Left ventricle myocardium inferior (tissue), 1 donor: ENCODE measurements around the gene ATP5IF1. TPM values are rescaled to one million over a fixed set of nuclear protein-coding genes. Genes with fewer than 3 reads are reported as not detected.

Source experiments
- DNase-seq: peaks from one replicate; pipeline ENCODE4 v3.0.0-alpha.2; 2020
- H3K27ac ChIP-seq: fragments of 200-600 bp; replicated peaks from 2 replicates; pipeline ENCODE4 v1.8.0; 2021
- H3K27me3 ChIP-seq: fragments of 200-600 bp; 2 replicates; pipeline ENCODE4 v1.8.0; 2021; ENCODE audit warnings: low read depth
- H3K36me3 ChIP-seq: fragments of 200-600 bp; 2 replicates; pipeline ENCODE4 v1.8.0; 2021
- H3K4me1 ChIP-seq: fragments of 200-600 bp; 2 replicates; pipeline ENCODE4 v1.8.0; 2021
- H3K4me3 ChIP-seq: fragments of 200-600 bp; 2 replicates; pipeline ENCODE4 v1.8.0; 2021; ENCODE audit warnings: mild to moderate bottlenecking, moderate library complexity
- H3K9me3 ChIP-seq: fragments of 200-600 bp; replicated peaks from 2 replicates; pipeline ENCODE4 v1.8.0; 2021
- CTCF ChIP-seq: fragments of 200-600 bp; IDR thresholded peaks from 2 replicates; pipeline ENCODE4 v1.8.0; 2021; ENCODE audit warnings: antibody characterized with exemption, mild to moderate bottlenecking, borderline replicate concordance
- intact Hi-C: fragments of 100-400 bp; cut with micrococcal nuclease; formaldehyde crosslinking; loops from one replicate; pipeline ENCODE4 v1.11.0; 2022
- total RNA-seq: library from RNA; stranded (reverse); fragmentation: NEBNext Ultra II Directional; extraction: Animal tissue kit (Norgen Biotek cat#: 25700); gene quantifications from one replicate; pipeline ENCODE4 v1.2.1, GENCODE V29; 2021
- donor health status: DM: no; HTN: yes; CAD: no; lungs with severe emphysema.

The ATP5IF1 gene
- total RNA-seq, 1 donor from 2014 or later = 430 TPM

GRCh38 chr1:28272215-28272852 lies 36.4 kb downstream of the ATP5IF1 start:
- no peak for TF ChIP-seq CTCF
- H3K27ac ChIP-seq = no peak overlapping the region
- H3K36me3 ChIP-seq = peaks cover 71% of the 10 kb centered on the region
- H3K4me3 ChIP-seq = no peak overlapping the region
- H3K9me3 ChIP-seq = no peaks in the 10 kb centered on the region
- intact Hi-C loops = no loop called here
- no peak for DNase-seq
- peaks cover 9% of the 10 kb centered on the region for H3K4me1 ChIP-seq
- no peaks in the 10 kb centered on the region for H3K27me3 ChIP-seq

- TF ChIP-seq CTCF = no peak
- Histone ChIP-seq H3K27ac (no peak overlapping the region), H3K4me1 (no peaks in the 10 kb centered on the region), H3K4me3 (no peak overlapping the region), H3K9me3 (no peaks in the 10 kb centered on the region), H3K27me3 (no peaks in the 10 kb centered on the region), H3K36me3 (peaks cover 81% of the 10 kb centered on the region)
- DNase-seq = no peak
- intact Hi-C loops = no loop called here
Observed at GRCh38 chr1:28273216-28273860, 37.4 kb downstream of the ATP5IF1 start.

DNA sequence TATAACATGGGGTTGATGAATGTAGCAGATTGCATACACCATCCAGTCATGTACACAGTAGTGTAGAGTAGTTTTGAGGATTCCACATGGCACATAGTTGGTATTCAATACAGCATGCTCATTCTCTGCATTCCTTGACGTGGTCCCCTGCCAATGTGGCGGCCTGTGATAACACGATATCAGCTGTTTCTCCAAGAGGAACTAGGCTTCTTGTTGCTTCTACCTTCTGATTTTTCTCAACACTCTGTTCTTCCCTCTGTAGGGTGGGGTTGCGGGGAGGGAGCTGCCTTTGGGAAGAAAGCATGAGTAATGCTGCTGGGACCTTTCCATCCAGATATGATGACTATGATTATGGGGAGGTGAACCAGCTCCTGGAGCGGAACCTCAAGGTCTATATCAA lies 42.8 kb downstream of the ATP5IF1 start:
- H3K4me3 ChIP-seq = no peak overlapping the region
- no peaks in the 10 kb centered on the region for H3K9me3 ChIP-seq
- TF ChIP-seq CTCF = no peak
- peaks cover 18% of the 10 kb centered on the region for H3K4me1 ChIP-seq
- intact Hi-C loops = no loop called here
- H3K27ac ChIP-seq = no peak overlapping the region
- DNase-seq = no peak
- no peaks in the 10 kb centered on the region for H3K27me3 ChIP-seq
- peaks cover 82% of the 10 kb centered on the region for H3K36me3 ChIP-seq

- Histone ChIP-seq H3K36me3 (peaks cover 73% of the 10 kb centered on the region), H3K9me3 (no peaks in the 10 kb centered on the region), H3K4me1 (peaks cover 18% of the 10 kb centered on the region), H3K27ac (no peak overlapping the region), H3K4me3 (no peak overlapping the region), H3K27me3 (no peaks in the 10 kb centered on the region)
- DNase-seq = no peak
- no peak for TF ChIP-seq CTCF
- intact Hi-C loops = no loop called here
Observed at GRCh38 chr1:28279721-28280120, 43.8 kb downstream of the ATP5IF1 start.

GRCh38 chr1:28280501-28280900 lies 44.6 kb downstream of the ATP5IF1 start:
- Histone ChIP-seq H3K27me3 (no peaks in the 10 kb centered on the region), H3K4me1 (peaks cover 18% of the 10 kb centered on the region), H3K4me3 (no peak overlapping the region), H3K36me3 (peaks cover 65% of the 10 kb centered on the region), H3K9me3 (no peaks in the 10 kb centered on the region), H3K27ac (peak overlapping the region; percentile 54)
- intact Hi-C loops = no loop called here
- TF ChIP-seq CTCF = no peak
- DNase-seq = no peak
